Dedifferentiated amniotic fluid mesenchymal stem cell (primary cell): ENCODE data around the gene ASB9.
"Not testable (repeated sequence)": the region's sequence is repeated elsewhere in the genome, so short reads cannot be mapped to it uniquely, and the experiment has no call there.

Source experiments
- DNase-seq: peaks from one replicate; pipeline ENCODE4 v3.0.0-alpha.2; 2016; ENCODE audit errors: extremely low spot score

Gene ASB9

GRCh38 chrX:15242899-15243555 lies 26.9 kb downstream of the ASB9 start:
- peak; percentile 71 for DNase-seq

GRCh38 chrX:15241301-15241700 lies 28.6 kb downstream of the ASB9 start:
- no peak for DNase-seq

GRCh38 chrX:15240414-15240813 lies 29.5 kb downstream of the ASB9 start:
- no peak for DNase-seq

GRCh38 chrX:15236146-15236545 lies 33.7 kb downstream of the ASB9 start:
- no peak for DNase-seq

GRCh38 chrX:15235001-15235400 lies 34.9 kb downstream of the ASB9 start:
- DNase-seq: no peak

GRCh38 chrX:15233416-15234015 lies 36.4 kb downstream of the ASB9 start:
- no peak for DNase-seq

GRCh38 chrX:15224747-15225146 lies 45.1 kb downstream of the ASB9 start:
- DNase-seq: no peak

- DNase-seq: no peak
Observed at GRCh38 chrX:15221321-15221720, 48.6 kb downstream of the ASB9 start.

- no peak for DNase-seq
Observed at GRCh38 chrX:15217161-15217560, 52.7 kb downstream of the ASB9 start.

GRCh38 chrX:15216280-15216679 lies 53.6 kb downstream of the ASB9 start:
- DNase-seq: no peak

GRCh38 chrX:15215366-15215765 lies 54.5 kb downstream of the ASB9 start:
- DNase-seq: no peak

GRCh38 chrX:15214588-15214987 lies 55.3 kb downstream of the ASB9 start:
- no peak for DNase-seq

GRCh38 chrX:15209096-15209495 lies 60.8 kb downstream of the ASB9 start:
- no peak for DNase-seq

GRCh38 chrX:15207994-15208393 lies 61.9 kb downstream of the ASB9 start:
- no peak for DNase-seq

GRCh38 chrX:15207384-15207783 lies 62.5 kb downstream of the ASB9 start:
- DNase-seq: no peak

- no peak for DNase-seq
Observed at GRCh38 chrX:15206306-15206705, 63.6 kb downstream of the ASB9 start.

- no peak for DNase-seq
Observed at GRCh38 chrX:15204130-15204751, 65.6 kb downstream of the ASB9 start.

- no peak for DNase-seq
Observed at GRCh38 chrX:15203694-15204093, 66.2 kb downstream of the ASB9 start.

GRCh38 chrX:15202454-15203177 lies 67.3 kb downstream of the ASB9 start:
- DNase-seq: no peak

GRCh38 chrX:15200871-15201270 lies 69.0 kb downstream of the ASB9 start:
- DNase-seq: no peak

GRCh38 chrX:15198608-15199202 lies 71.2 kb downstream of the ASB9 start:
- not testable (repeated sequence) for DNase-seq

- DNase-seq: no peak
Observed at GRCh38 chrX:15194146-15194545, 75.7 kb downstream of the ASB9 start.
